NCI-H345 (cell line): Measurements from ENCODE around the gene TAS2R60.
A peak's percentile ranks its signal among the peaks of the same experiment; 100 is the strongest.
"Not testable (repeated sequence)": the region's sequence is repeated elsewhere in the genome, so short reads cannot be mapped to it uniquely, and the experiment has no call there.

ENCODE experiments used
- DNase-seq: peaks from one replicate; lab custom pipeline; 2025; lab: John Stamatoyannopoulos, UW

Gene TAS2R60

GRCh38 chr7:143443153-143443552, at the start of gene TAS2R60:
Gene TAS2R60 (plus strand): TSS chr7:143443453. CDS start chr7:143443453, 0 bp downstream.
- no peak for DNase-seq

GRCh38 chr7:143394068-143394467, 49.2 kb upstream of the TAS2R60 start:
- no peak for DNase-seq

- no peak for DNase-seq
Observed at GRCh38 chr7:143394777-143395176, 48.5 kb upstream of the TAS2R60 start.

- DNase-seq, result peak; percentile 18
Observed at GRCh38 chr7:143395187-143396149, 47.8 kb upstream of the TAS2R60 start.

GRCh38 chr7:143396182-143396581, 47.1 kb upstream of the TAS2R60 start:
- no peak for DNase-seq

GRCh38 chr7:143396625-143397556, 46.4 kb upstream of the TAS2R60 start:
- no peak for DNase-seq

- no peak for DNase-seq
Observed at GRCh38 chr7:143397710-143398530, 45.3 kb upstream of the TAS2R60 start.

GRCh38 chr7:143398616-143399015, 44.6 kb upstream of the TAS2R60 start:
- DNase-seq, result no peak

- no peak for DNase-seq
Observed at GRCh38 chr7:143399151-143399550, 44.1 kb upstream of the TAS2R60 start.

- DNase-seq, result no peak
Observed at GRCh38 chr7:143399642-143400041, 43.6 kb upstream of the TAS2R60 start.

GRCh38 chr7:143401265-143401664, 42.0 kb upstream of the TAS2R60 start:
- DNase-seq, result no peak

GRCh38 chr7:143402233-143402632, 41.0 kb upstream of the TAS2R60 start:
- not testable (repeated sequence) for DNase-seq

GRCh38 chr7:143405173-143406001, 37.9 kb upstream of the TAS2R60 start:
- DNase-seq, result no peak

GRCh38 chr7:143406002-143406357, 37.3 kb upstream of the TAS2R60 start:
- DNase-seq, result no peak

- DNase-seq, result no peak
Observed at GRCh38 chr7:143407287-143408251, 35.7 kb upstream of the TAS2R60 start.

- DNase-seq, result no peak
Observed at GRCh38 chr7:143408252-143408685, 35.0 kb upstream of the TAS2R60 start.

GRCh38 chr7:143408686-143409561, 34.3 kb upstream of the TAS2R60 start, which contains the start of gene EPHA1:
Gene EPHA1 (minus strand): TSS chr7:143408856. CDS start chr7:143408805, 51 bp downstream.
- peak; percentile 54 for DNase-seq

- DNase-seq, result no peak
Observed at GRCh38 chr7:143410521-143411004, 32.7 kb upstream of the TAS2R60 start.
